C4-2B (cell line): ENCODE results near the gene C1RL.

Experiments
- H3K27ac ChIP-seq: fragments of 450-650 bp; 2 replicates; pipeline ENCODE4 v1.5.1; 2017
- ZFX ChIP-seq: fragments of 450-650 bp; IDR thresholded peaks from 2 replicates; pipeline ENCODE4 v1.6.1; 2017
- TF ChIP-seq, protein P1 (sequence below): fragments of 450-650 bp; conservative IDR thresholded peaks from 2 replicates; pipeline ENCODE4 v1.5.1; 2017; ENCODE audit warnings: mild to moderate bottlenecking

The C1RL gene

DNA sequence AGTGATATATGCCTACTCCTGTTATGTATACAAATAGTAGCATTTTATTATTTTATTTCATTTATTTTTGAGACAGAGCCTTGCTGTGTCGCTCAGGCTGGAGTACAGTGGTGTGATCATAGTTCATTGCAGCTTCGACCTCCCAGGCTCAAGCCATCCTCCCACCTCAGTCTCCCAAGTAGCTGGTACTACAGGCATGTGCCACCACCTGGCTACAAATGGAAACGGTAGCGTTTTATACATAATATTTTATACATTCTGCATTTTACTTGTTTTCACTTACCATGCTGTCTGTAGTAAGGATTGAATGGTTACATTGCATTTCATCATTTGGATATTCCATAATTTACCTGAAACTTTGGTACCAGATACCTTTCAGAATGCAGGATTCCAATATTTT is 30.9 kb downstream of the C1RL start:
- TF ChIP-seq, protein P1, sequence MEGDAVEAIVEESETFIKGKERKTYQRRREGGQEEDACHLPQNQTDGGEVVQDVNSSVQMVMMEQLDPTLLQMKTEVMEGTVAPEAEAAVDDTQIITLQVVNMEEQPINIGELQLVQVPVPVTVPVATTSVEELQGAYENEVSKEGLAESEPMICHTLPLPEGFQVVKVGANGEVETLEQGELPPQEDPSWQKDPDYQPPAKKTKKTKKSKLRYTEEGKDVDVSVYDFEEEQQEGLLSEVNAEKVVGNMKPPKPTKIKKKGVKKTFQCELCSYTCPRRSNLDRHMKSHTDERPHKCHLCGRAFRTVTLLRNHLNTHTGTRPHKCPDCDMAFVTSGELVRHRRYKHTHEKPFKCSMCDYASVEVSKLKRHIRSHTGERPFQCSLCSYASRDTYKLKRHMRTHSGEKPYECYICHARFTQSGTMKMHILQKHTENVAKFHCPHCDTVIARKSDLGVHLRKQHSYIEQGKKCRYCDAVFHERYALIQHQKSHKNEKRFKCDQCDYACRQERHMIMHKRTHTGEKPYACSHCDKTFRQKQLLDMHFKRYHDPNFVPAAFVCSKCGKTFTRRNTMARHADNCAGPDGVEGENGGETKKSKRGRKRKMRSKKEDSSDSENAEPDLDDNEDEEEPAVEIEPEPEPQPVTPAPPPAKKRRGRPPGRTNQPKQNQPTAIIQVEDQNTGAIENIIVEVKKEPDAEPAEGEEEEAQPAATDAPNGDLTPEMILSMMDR: peak; percentile 35
- no peak for TF ChIP-seq ZFX
- H3K27ac ChIP-seq: no peak overlapping the region

DNA sequence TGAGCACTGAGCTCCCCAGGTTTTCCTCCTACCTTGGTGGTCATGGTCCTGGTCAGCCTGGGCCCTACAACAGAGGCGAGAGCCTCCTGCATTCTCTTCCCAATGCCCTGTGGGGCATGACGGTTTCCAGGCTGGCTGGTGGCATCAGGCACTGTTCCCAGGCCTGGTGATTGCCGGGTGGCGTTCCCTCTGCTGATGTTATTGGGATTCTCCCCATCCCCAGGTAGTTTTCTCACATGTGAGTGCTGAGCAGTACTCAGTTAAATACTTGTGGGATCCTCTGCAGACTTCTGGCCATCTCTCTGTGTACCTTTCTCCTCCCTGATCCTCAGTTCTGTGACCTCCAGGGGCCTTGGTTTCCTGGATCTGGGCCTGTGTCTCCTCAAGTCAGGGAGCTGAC is 32.5 kb downstream of the C1RL start:
- TF ChIP-seq ZFX: no peak
- TF ChIP-seq, protein P1: no peak
- H3K27ac ChIP-seq: no peak overlapping the region

DNA sequence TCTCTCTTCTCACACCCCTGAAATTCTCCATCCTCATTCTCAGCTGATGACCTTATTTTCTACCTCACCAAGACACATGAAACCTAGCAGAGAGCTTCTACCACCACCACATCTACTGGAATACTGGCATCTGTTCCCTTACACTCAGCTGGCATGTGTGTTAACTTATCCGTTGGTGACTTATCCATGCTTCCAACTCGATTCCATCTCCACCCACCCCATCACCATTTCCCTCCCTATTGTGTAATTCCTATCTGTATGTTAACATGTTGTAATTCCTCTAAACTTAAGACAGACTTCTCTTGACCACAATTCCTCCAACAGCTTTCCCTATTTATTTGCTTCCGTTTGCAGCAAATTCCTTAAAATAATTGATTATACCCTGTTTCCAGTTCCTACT is 33.1 kb downstream of the C1RL start:
- no peak overlapping the region for H3K27ac ChIP-seq
- no peak for TF ChIP-seq ZFX
- TF ChIP-seq, protein P1: no peak

DNA sequence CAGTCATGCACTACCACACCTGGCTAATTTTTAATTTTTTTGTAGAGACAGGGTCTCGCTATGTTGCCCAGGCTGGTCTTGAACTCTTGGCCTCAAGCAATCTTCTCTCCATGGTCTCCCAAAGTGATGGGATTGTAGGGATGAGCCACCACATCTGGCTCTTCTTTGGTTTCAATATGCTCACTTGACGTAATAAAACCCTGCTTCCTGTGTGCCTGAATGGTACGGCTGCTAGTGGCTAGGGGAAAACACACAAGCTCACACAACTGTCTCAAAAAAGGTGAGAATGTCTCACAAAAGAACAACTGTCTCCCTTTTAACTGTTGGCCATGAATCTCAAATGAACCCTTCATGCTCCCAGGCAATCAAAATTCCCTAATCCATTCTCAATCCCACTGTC is 33.5 kb downstream of the C1RL start:
- no peak for TF ChIP-seq ZFX
- TF ChIP-seq, protein P1: no peak
- H3K27ac ChIP-seq: no peak overlapping the region

DNA sequence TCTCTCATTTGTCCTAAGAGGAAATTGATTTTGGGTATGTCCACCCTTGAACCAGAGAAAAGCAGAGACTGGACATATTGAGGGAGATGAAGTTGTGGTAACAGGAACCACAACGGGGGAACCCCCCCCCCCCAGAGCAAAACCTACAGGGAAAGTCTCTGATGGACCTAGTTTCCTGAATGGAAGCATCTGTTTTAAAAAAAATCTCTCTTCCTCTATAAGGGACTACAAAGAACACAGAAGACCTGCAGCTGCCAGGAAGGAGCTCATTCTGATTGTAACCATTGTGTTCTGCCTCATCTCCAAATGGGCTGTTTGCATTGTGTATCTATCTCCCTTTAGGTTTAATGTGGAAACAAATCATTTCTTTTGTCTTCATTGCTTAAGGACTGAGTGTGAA is 35.1 kb downstream of the C1RL start:
- TF ChIP-seq, protein P1: no peak
- TF ChIP-seq ZFX: no peak
- no peak overlapping the region for H3K27ac ChIP-seq

DNA sequence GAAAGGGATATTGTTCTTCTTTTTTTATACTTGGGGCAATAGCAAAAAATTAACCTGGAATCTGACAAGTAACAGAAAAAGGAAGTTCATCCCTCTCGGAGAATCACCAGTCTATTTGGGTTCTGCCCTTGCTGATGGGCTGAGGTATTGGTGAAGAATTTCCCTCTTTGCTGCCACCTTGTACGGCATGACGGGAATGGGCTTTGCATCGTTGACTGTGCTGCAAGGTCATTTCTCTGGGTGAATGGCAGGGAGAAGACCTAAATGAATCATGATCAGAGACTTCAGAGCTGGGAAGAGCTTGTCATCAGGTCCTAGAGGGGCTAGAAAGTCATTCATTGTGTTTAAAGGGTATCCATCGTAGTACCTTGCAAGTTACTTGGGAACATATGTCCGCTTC is 36.5 kb downstream of the C1RL start:
- no peak for TF ChIP-seq ZFX
- TF ChIP-seq, protein P1: no peak
- H3K27ac ChIP-seq: no peak overlapping the region

DNA sequence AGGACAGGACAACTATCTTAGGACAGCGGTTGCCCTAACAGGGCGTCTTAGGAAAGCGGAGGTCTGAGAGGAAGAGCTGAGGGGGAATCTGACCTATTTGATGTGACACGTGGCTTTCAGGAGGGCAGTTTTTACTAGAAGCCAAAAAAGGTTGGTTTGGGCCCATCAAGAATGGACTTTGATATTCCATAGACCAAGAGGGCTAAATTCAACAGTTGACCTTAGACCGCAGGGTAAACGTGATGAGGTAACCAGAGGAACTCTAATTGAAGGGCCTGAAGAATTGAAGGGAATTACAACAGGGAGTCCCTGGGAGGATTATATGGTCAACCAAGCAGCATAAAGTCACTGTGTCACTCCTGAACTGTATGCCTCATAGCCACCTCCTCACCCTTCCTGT is 37.0 kb downstream of the C1RL start:
- no peak overlapping the region for H3K27ac ChIP-seq

More for the DNA sequence above, 37.0 kb downstream of the C1RL start:
- TF ChIP-seq, protein P1: no peak
- TF ChIP-seq ZFX: no peak
